ENCODE results near the gene NECAB3.

The NECAB3 gene

DNA sequence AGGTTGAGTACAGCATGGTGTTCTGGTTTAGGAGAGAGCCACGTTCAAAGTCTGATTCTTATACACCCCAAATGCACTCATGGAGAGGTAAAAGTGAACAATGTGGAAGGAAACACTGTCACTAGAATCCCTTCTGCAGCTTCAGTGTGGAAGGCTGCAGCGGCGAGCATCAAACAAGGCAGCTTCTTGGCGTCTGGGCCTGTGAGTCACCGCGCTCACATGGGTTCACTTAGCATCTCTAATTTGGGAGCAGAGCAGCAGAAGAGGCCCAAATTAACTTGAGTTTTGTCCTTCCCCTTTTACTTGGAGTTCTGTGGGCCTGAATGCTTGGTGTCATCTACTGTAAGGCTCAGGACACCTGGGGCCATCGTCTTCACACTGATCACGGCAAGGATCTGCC, 22.9 kb upstream of the NECAB3 start:
- no peak for DNase-seq (ENCODE audit: low read depth in 2 of 2, low spot score in 1 of 2)

DNA sequence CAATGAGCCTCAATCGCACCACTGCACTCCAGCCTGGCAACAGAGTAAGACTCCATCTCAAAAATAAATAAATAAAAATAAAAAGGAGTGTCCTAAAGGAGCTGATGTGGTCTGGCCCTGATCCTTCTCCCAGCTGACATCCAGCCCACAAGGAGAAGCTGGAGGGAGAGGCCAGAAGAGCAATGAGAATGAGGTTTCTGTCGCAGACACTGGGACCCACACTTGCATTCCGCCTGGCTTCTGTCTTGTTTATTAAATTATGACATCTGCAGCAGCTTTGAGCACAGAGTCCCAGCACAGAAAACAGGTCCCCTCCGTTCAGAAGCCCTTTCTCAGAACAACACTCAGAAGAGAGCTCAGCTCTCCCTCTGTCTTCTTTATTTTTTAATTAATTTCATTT, 22.2 kb upstream of the NECAB3 start:
- no peak for DNase-seq (ENCODE audit: low read depth in 2 of 2, low spot score in 1 of 2)

DNA sequence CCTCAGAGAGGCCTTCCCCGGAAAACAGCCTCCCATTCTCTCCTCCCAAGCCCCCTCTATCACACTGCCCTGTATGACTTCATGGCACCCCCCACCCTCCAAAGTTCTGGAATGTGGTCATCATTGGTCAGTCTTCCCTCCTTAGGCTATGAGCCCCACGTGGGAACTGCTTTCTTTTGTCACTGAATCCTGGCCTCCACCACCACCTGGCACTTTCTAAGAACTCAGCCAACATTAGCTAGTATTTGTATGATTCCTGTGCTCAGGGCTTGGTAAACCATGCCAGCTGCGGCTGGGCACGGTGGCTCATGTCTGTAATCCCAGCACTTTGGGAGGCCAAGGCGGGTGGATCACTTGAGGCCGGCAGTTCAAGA, 20.4 kb upstream of the NECAB3 start:
- no peak for DNase-seq (ENCODE audit: low read depth in 2 of 2, low spot score in 1 of 2)

- no peak for DNase-seq (ENCODE audit: low read depth in 2 of 2, low spot score in 1 of 2)
Observed at GRCh38 chr20:33693741-33694638, 19.8 kb upstream of the NECAB3 start.

- DNase-seq (ENCODE audit: low read depth in 2 of 2, low spot score in 1 of 2) = no peak
Observed at GRCh38 chr20:33693289-33693688, 19.1 kb upstream of the NECAB3 start.

GRCh38 chr20:33689973-33690372, 15.7 kb upstream of the NECAB3 start:
- no peak for DNase-seq (ENCODE audit: low read depth in 2 of 2, low spot score in 1 of 2)

DNA sequence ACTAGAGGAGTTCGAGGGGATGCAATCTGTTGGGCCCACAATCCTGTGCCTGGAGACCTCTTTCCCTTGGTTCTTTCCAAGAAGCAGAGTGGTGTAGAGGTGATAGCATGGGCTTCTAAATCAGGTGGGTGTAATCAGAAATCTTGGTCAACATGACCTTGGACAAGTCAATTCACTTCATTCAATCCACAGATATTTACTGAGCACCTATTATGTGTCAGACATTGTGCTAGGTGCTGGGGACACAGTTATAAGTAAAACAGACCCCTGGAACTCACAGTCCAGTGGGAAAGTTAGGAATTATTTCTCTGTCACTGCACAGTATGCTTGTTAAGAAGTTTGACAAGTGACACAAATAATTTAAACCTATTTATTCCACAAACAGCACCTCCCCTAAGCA, 15.3 kb upstream of the NECAB3 start:
- no peak for DNase-seq (ENCODE audit: low read depth in 2 of 2, low spot score in 1 of 2)

- no peak for DNase-seq (ENCODE audit: low read depth in 2 of 2, low spot score in 1 of 2)
Observed at GRCh38 chr20:33688938-33689424, 14.8 kb upstream of the NECAB3 start.

- DNase-seq (ENCODE audit: low read depth in 2 of 2, low spot score in 1 of 2) = no peak
Observed at GRCh38 chr20:33687993-33688937, 14.0 kb upstream of the NECAB3 start.

- no peak for DNase-seq (ENCODE audit: low read depth in 2 of 2, low spot score in 1 of 2)
Observed at GRCh38 chr20:33687370-33687915, 13.2 kb upstream of the NECAB3 start.

GRCh38 chr20:33686984-33687366, 12.7 kb upstream of the NECAB3 start:
- no peak for DNase-seq (ENCODE audit: low read depth in 2 of 2, low spot score in 1 of 2)

DNA sequence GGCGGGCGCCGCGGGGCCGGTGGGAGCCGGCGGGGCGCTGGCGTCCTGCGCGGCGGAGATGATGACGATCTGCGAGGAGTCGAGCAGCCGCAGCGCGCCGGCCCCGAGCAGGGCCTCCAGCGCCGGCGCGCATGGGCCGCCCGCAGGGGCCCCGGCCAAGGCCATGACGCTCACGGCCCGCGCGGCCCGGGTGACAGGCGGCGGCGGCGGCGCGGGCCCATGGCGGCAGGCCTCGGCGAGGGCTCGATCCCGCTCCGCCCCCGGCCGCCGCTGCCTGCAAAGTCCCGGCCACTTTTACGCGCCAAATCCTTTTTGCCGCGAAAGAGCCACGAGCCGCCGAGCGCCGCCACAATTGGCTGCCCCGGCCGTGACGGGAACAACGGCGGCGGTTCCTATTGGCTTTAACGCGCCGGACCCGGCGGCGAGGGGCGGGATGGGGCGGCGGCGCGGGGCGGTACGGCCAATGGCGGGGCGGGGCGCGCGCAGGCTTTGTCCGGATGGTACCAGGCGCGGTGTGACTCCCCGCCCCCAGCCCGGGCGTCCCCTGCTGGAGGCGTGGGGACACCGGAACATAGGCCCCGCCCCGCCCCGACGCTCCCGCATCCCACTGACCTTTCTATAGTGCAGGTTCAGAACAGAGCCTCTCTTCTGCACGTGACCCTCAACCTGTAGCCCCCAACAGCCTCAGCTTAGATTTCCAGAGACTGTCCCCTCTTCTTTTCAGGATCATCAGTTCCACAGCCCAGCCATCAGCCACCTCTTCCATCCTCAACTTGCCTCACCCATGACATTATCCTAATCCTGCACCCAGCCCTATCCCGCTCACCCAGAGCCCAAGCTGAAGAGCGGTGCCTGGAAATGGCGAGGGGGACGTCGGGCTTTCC, 12.1 kb upstream of the NECAB3 start, which contains the start of gene E2F1:
E2F1 (minus strand) TSS at position 286 of the 884 bp plus-strand sequence; CDS start at position 165, 121 bp downstream.
- DNase-seq (ENCODE audit: low read depth in 2 of 2, low spot score in 1 of 2) = peak; percentile 81 to 82

DNA sequence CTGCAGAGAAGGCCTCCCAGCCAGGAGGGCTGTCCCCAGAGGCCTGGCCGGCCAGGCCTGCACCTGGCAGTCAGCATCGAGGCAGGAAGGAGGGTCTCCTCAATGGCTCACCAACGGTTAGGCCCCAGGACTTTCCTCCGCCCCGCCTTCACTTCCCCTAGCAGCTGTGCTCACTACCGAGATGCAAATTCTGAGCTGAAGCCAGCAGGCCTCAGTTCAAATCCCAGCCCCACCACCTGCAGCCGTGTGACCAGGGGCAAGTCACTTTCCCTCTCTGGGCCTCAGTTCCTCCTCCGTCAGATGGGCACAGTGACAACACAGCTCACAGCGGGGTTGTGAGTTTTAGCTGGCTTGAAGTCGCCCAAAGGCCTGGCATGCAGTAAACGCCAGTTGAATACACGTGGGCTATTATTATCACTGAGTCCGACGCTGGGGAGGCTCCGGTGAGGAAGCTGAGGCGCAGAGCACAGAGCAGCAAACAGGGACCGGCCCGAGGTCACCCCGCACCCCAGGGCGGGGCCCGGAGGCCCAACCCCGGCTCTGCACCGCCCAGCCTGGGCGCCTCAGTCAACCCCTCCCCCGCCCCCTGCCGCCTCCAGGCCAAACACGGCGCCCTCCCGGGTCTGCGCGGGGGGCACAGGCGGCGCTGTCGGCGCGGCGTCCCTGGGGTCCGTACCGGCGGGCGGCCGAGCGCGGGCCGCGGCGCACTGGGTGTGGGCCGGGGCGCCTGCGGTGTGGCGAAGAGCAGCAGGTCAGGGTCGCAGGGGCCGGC, 11.3 kb upstream of the NECAB3 start:
- DNase-seq (ENCODE audit: low read depth in 2 of 2, low spot score in 1 of 2) = no peak

GRCh38 chr20:33684533-33685327, 10.5 kb upstream of the NECAB3 start:
- no peak for DNase-seq (ENCODE audit: low read depth in 2 of 2, low spot score in 1 of 2)

DNA sequence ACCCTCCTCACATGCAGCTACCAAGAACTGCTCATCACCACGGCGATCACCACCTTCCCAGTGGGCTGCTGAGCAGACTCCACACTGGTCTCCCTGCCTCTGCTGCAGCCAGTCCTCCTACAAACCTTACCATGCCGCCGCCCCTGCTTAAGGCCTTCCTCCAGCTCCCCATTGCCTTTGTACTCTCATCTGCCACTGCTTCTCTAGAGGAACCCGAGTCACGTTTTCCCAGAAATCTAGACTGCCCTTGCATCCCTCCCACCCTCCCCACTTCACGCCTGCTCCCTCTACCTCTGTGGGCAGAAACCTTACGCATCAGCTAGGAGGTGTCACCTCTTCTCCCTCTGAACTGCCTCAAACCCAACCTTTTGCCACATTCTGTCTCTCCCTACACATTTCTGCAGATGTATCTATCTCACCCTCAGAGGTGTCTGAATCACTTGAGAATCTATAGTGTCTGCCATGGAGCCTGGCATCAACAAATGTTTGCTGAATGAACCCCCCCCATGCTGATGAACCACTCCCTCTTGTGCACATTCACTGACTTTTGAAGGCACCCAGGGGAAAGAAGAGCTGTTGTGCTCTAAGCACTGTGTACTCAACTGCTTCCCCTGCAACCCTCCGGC, 7.6 kb upstream of the NECAB3 start:
- DNase-seq (ENCODE audit: low read depth in 2 of 2, low spot score in 1 of 2) = no peak

GRCh38 chr20:33681288-33681687, 7.1 kb upstream of the NECAB3 start:
- DNase-seq (ENCODE audit: low read depth in 2 of 2, low spot score in 1 of 2) = no peak

GRCh38 chr20:33680686-33681085, 6.5 kb upstream of the NECAB3 start:
- no peak for DNase-seq (ENCODE audit: low read depth in 2 of 2, low spot score in 1 of 2)

DNA sequence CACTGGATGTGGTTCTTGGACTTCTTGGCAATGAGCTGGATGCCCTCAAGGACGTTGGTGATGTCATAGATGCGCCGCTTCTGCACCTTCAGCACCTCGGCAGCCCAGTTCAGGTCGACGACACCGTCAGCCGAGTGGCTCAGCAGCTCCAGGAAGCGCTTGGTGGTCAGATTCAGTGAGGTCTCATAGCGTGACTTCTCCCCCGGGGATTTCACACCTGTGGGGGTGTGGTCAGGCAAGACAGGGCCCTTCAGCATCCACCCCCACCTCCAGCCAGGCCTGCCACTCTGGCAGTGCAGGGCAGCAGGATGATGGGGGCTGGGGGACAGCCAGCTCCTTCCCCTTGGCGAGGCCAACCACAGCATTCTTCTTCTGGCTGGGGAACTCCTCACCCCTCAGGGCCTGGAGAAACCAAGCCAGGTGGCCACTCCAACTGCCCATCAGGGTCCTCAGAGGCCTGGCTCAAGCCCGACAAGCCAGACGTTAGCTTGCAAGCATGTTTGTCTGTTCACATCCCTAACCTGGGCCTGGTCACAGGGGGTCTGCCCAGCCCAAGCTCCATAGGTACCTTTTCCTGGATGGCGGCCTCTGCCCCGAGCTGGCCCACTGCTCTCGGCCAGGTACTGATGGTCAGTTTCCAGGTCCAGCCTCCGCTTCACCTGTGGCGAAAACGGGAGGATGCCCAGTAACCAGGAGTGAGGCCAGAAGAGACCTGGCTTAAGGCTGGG, 5.7 kb upstream of the NECAB3 start:
- DNase-seq (ENCODE audit: low read depth in 2 of 2, low spot score in 1 of 2) = no peak
